A673 (cell line): ENCODE measurements around the gene TRIM8. TPM values are rescaled to one million over a fixed set of nuclear protein-coding genes. Genes with fewer than 3 reads are reported as not detected.
"Not testable (repeated sequence)": the region's sequence is repeated elsewhere in the genome, so short reads cannot be mapped to it uniquely, and the experiment has no call there.

Experiments
- BruUV-seq: library from RNA; stranded (reverse); fragments of 400-500 nt; replicated peaks from 2 replicates; lab custom pipeline; 2021; lab: Mats Ljungman, UMichigan
- CTCF ChIA-PET: fragments of 300-600 bp; sonication (Branson Sonifier 250); formaldehyde crosslinking; loops from one replicate; lab custom pipeline; 2022; ENCODE audit warnings: antibody characterized with exemption; lab: Charles Lee
- POLR2A ChIA-PET: fragments of 300-600 bp; sonication (Branson Sonifier 250); formaldehyde crosslinking; loops from one replicate; lab custom pipeline; 2022; ENCODE audit warnings: antibody characterized with exemption; ENCODE audit not compliant: low non-redundant PET; lab: Charles Lee
- DNase-seq: peaks from one replicate; pipeline ENCODE4 v3.0.0-alpha.2; 2015; ENCODE audit warnings: low spot score
- H3K27ac ChIP-seq: fragments of 200-600 bp; sonication (generic); 2 replicates; pipeline ENCODE4 v1.5.1; 2016; ENCODE audit warnings: mixed run types, low read depth, mild to moderate bottlenecking, mixed read lengths, antibody characterized with exemption, low read length; ENCODE audit not compliant: poor library complexity, severe bottlenecking
- H3K27me3 ChIP-seq: fragments of 200-600 bp; sonication (generic); replicated peaks from 2 replicates; pipeline ENCODE4 v1.6.1; 2017; ENCODE audit warnings: mixed run types, low read depth, mild to moderate bottlenecking, mixed read lengths, antibody characterized with exemption, low read length; ENCODE audit not compliant: insufficient read depth, poor library complexity
- H3K36me3 ChIP-seq: fragments of 200-600 bp; sonication (generic); 2 replicates; pipeline ENCODE4 v1.6.1; 2016; ENCODE audit warnings: mixed run types, mild to moderate bottlenecking, mixed read lengths, antibody characterized with exemption, low read length; ENCODE audit not compliant: insufficient read depth, poor library complexity, severe bottlenecking
- H3K4me1 ChIP-seq: fragments of 200-600 bp; sonication (generic); 2 replicates; pipeline ENCODE4 v1.6.1; 2017; ENCODE audit warnings: mixed run types, mild to moderate bottlenecking, mixed read lengths, antibody characterized with exemption, low read length; ENCODE audit not compliant: insufficient read depth, poor library complexity, severe bottlenecking
- H3K4me3 ChIP-seq: fragments of 200-600 bp; sonication (generic); 2 replicates; pipeline ENCODE4 v1.5.1; 2016; ENCODE audit warnings: low read depth, mixed run types, mild to moderate bottlenecking, mixed read lengths, low read length; ENCODE audit not compliant: poor library complexity, severe bottlenecking
- H3K9me3 ChIP-seq: fragments of 200-600 bp; sonication (generic); 2 replicates; pipeline ENCODE4 v1.6.1; 2016; ENCODE audit warnings: mixed run types, low read depth, mild to moderate bottlenecking, mixed read lengths, antibody characterized with exemption, low read length; ENCODE audit not compliant: poor library complexity, severe bottlenecking
- EZH2 ChIP-seq: fragments of 200-600 bp; sonication (generic); IDR thresholded peaks from 2 replicates; pipeline ENCODE4 v1.6.1; 2017; ENCODE audit warnings: borderline replicate concordance, low read depth, mild to moderate bottlenecking, mixed read lengths, antibody characterized with exemption, low read length; ENCODE audit not compliant: poor library complexity, severe bottlenecking
- intact Hi-C: fragments of 100-400 bp; cut with micrococcal nuclease; formaldehyde crosslinking; loops from one replicate; pipeline ENCODE4 v1.10.0; 2022; ENCODE audit not compliant: unreplicated experiment
- total RNA-seq: library from RNA; stranded (reverse); gene quantifications from 2 replicates; pipeline ENCODE4 v1.2.3, GENCODE V29; 2021
- TF ChIP-seq, protein P1 (sequence below): fragments of 300-800, 200-600 bp; sonication (generic); conservative IDR thresholded peaks from 2 replicates; pipeline ENCODE4 v1.5.1; 2017; ENCODE audit warnings: low read depth, mild to moderate bottlenecking, antibody characterized with exemption, low read length, moderate library complexity, mixed read lengths

The TRIM8 gene
- total RNA-seq, 1 experiment from 2014 or later = 29.4 TPM

DNA sequence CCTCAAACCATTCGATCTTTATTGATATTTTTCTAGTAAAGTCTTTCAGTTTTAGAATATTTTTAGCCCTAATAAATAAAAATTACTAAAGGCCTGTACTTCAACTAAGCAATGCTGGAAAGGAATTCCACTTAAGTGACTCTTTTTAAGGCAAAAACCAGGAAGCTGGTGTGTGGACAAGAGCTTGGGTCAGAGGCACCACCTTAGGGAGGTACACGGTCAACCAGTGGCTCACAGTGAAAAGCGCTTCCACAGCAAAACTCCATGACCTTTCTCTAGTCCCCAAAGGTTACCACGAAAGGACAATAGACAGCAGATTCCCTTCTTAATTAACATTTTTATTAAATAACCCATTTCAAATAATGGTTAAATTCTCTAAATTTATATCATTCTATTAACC lies 38.7 kb downstream of the TRIM8 start:
- Histone ChIP-seq H3K36me3 (peaks cover 8% of the 10 kb centered on the region), H3K4me1 (no peaks in the 10 kb centered on the region), H3K27me3 (no peaks in the 10 kb centered on the region), H3K4me3 (no peak overlapping the region), H3K9me3 (no peaks in the 10 kb centered on the region), H3K27ac (no peak overlapping the region)
- TF ChIP-seq, protein P1, sequence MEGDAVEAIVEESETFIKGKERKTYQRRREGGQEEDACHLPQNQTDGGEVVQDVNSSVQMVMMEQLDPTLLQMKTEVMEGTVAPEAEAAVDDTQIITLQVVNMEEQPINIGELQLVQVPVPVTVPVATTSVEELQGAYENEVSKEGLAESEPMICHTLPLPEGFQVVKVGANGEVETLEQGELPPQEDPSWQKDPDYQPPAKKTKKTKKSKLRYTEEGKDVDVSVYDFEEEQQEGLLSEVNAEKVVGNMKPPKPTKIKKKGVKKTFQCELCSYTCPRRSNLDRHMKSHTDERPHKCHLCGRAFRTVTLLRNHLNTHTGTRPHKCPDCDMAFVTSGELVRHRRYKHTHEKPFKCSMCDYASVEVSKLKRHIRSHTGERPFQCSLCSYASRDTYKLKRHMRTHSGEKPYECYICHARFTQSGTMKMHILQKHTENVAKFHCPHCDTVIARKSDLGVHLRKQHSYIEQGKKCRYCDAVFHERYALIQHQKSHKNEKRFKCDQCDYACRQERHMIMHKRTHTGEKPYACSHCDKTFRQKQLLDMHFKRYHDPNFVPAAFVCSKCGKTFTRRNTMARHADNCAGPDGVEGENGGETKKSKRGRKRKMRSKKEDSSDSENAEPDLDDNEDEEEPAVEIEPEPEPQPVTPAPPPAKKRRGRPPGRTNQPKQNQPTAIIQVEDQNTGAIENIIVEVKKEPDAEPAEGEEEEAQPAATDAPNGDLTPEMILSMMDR = no peak
- TF ChIP-seq EZH2 = no peak
- no TSS peak for BruUV-seq
- POLR2A ChIA-PET = no interaction called here
- intact Hi-C loops = no loop called here
- DNase-seq = no peak
- CTCF ChIA-PET = no interaction called here

DNA sequence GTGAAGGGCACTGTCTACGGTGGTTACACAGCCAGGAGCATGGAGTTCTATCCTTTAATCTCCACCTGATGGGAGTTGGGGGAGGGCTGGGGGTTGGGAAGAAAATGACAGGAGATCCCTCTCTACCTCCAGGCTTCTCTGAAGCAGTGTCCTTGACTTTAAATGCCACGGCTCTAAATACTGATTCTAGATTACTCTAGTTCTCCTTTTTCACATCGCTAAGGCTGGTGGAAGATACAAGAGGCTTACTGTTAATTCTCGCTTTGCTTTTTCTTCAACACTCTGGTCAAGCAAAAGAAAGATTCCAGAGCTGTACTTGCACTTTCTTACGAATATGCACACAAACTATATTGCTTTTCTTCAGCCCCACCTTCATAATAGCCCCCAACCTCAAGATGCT lies 39.5 kb downstream of the TRIM8 start:
- no peaks in the 10 kb centered on the region for H3K9me3 ChIP-seq
- H3K4me3 ChIP-seq = no peak overlapping the region
- no peaks in the 10 kb centered on the region for H3K27me3 ChIP-seq
- CTCF ChIA-PET = no interaction called here
- TF ChIP-seq, protein P1 = no peak
- TF ChIP-seq EZH2 = no peak
- intact Hi-C loops = no loop called here
- BruUV-seq = no TSS peak
- no peak overlapping the region for H3K27ac ChIP-seq
- H3K4me1 ChIP-seq = no peaks in the 10 kb centered on the region
- no peak for DNase-seq
- peaks cover 8% of the 10 kb centered on the region for H3K36me3 ChIP-seq
- POLR2A ChIA-PET = no interaction called here

DNA sequence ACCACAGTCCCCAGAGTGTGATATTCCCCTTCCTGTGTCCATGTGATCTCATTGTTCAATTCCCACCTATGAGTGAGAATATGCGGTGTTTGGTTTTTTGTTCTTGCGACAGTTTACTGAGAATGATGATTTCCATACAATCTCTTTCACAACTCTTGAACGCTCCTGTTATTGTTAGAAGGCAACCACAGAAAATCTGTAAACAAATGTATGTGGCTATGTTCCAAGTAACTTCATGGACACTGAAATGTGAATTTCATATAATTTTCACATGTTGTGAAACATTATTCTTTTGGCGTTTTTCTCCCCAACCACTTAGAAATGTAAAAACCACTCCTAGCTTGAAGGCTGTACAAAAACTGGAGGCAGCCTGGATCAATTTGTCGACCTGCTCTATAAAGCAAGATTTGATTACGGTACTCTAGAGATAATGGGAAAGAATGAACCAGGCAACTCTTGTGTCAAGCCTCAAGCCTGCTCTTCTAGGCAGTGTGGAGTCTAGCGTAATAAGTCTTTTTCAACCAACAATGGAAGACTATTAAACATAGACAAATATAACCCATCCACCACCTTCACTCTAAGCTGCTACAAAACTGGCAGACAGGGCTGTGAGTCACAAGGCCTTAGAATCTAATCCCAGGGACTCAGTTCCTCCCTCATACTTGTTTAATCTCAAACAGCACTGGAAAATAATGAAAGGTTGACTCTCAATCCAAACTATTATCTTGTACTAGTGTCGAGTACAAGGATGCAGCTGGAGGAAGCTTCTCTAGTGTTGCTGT lies 47.2 kb downstream of the TRIM8 start:
- no peaks in the 10 kb centered on the region for H3K4me1 ChIP-seq
- TF ChIP-seq, protein P1 = no peak
- TF ChIP-seq EZH2 = no peak
- CTCF ChIA-PET = no interaction called here
- H3K36me3 ChIP-seq = peaks cover 3% of the 10 kb centered on the region
- H3K4me3 ChIP-seq = no peak overlapping the region
- POLR2A ChIA-PET = no interaction called here
- BruUV-seq = no TSS peak
- intact Hi-C loops = no loop called here
- H3K9me3 ChIP-seq = no peaks in the 10 kb centered on the region
- peak overlapping the region; percentile 16 for H3K27ac ChIP-seq
- DNase-seq = no peak
- no peaks in the 10 kb centered on the region for H3K27me3 ChIP-seq

DNA sequence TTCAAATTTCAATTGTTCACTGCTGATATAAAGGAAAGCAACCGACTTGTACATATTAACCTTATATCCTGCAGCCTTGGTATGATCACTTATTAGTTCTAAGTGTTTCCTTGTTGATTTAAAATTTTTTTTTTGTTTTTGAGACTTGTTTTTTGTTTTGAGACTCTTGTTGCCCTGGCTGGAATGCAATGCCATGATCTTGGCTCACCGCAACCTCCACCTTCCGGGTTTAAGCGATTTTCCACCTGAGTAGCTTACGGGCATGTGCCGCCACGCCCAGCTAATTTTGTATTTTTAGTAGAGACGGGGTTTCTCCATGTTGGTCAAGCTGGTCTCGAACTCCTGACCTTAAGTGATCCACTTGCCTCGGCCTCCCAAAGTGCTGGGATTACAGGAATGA lies 51.1 kb downstream of the TRIM8 start:
- H3K9me3 ChIP-seq, H3K4me1 ChIP-seq, BruUV-seq, intact Hi-C loops, DNase-seq, POLR2A ChIA-PET, H3K27me3 ChIP-seq, CTCF ChIA-PET, H3K27ac ChIP-seq, H3K4me3 ChIP-seq: not testable (repeated sequence)
- H3K36me3 ChIP-seq = peaks cover 31% of the 10 kb centered on the region
